HG02798 (cell line): ENCODE results near the gene GPC1.

ENCODE experiments used
- ATAC-seq: cut with Tn5 transposase; IDR thresholded peaks from one replicate; pipeline ENCODE4 v1.9.1; 2021; ENCODE audit warnings: mild to moderate bottlenecking; ENCODE audit not compliant: unreplicated experiment, poor library complexity

The GPC1 gene

DNA sequence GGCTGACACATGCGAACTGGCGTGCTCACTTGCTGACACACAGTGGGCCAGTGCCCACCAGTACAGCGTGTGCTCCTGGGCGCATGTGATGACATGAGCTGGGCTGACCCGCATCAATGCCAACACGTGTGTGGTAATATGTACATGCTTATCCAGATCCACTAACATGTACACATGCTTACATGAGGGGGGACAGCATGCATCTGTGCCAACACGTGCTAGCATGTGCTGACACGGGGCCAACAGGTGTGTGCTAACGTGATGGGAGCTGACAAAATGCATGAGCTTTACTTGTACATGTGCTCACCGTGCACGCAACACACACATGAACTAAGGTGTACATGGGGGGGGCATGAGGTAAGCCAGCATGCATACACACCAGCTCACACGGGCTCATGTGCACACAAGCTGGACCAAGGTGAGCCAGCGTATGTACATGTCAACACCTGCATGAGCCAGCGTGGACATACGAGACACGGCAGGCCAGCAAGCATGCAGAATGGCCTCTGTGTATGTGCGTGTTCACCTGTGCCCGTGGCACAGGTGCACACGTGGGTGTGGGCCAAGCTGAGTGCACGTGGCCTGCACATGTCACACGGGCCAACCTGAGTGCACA lies 28.5 kb downstream of the GPC1 start:
- ATAC-seq: no peak

- no peak for ATAC-seq
These were observed 29.2 kb downstream of the GPC1 start for GRCh38 chr2:240464514-240465241.

DNA sequence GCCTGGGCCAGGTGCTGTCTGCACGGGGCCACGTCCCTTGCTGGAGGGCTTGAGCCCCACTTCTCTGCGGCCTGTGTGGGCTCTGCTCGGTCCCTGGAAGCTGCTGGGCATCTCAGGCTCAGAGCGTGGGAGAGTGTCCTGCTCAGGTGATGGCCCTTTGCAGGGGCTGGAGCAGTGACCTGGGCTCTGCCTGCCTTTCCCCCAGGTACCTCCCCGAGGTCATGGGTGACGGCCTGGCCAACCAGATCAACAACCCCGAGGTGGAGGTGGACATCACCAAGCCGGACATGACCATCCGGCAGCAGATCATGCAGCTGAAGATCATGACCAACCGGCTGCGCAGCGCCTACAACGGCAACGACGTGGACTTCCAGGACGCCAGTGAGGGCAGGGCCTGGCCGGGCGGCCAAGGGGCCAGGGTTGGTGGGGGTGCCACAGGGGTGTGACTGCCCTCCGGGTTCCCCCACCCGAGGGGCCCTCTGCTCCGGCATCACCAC lies 29.9 kb downstream of the GPC1 start:
- ATAC-seq: no peak

DNA sequence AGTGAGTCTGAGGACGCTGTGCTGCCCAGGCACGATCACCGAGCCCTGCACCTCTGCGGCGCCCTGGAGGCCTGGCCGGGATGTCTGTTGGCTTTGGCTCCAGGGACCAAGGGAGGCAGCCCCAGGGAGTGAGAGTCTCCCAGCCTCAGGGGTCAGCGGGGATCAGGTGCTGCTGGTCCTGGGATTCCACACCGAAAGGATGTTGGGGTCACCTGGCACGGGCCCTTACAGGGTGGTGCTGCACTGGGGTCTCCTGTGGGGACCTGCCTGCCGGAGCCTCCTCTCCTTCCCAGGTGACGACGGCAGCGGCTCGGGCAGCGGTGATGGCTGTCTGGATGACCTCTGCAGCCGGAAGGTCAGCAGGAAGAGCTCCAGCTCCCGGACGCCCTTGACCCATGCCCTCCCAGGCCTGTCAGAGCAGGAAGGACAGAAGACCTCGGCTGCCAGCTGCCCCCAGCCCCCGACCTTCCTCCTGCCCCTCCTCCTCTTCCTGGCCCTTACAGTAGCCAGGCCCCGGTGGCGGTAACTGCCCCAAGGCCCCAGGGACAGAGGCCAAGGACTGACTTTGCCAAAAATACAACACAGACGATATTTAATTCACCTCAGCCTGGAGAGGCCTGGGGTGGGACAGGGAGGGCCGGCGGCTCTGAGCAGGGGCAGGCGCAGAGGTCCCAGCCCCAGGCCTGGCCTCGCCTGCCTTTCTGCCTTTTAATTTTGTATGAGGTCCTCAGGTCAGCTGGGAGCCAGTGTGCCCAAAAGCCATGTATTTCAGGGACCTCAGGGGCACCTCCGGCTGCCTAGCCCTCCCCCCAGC lies 30.5 kb downstream of the GPC1 start:
- ATAC-seq: no peak

GRCh38 chr2:240466579-240467148 lies 31.2 kb downstream of the GPC1 start:
- ATAC-seq: no peak

DNA sequence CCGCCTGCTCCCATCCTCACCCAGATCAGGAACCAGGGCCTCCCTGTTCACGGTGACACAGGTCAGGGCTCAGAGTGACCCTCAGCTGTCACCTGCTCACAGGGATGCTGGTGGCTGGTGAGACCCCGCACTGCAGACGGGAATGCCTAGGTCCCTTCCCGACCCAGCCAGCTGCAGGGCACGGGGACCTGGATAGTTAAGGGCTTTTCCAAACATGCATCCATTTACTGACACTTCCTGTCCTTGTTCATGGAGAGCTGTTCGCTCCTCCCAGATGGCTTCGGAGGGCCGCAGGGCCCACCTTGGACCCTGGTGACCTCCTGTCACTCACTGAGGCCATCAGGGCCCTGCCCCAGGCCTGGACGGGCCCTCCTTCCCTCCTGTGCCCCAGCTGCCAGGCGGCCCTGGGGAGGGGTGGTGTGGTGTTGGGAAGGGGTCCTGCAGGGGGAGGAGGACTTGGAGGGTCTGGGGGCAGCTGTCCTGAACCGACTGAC lies 31.7 kb downstream of the GPC1 start:
- ATAC-seq: no peak

DNA sequence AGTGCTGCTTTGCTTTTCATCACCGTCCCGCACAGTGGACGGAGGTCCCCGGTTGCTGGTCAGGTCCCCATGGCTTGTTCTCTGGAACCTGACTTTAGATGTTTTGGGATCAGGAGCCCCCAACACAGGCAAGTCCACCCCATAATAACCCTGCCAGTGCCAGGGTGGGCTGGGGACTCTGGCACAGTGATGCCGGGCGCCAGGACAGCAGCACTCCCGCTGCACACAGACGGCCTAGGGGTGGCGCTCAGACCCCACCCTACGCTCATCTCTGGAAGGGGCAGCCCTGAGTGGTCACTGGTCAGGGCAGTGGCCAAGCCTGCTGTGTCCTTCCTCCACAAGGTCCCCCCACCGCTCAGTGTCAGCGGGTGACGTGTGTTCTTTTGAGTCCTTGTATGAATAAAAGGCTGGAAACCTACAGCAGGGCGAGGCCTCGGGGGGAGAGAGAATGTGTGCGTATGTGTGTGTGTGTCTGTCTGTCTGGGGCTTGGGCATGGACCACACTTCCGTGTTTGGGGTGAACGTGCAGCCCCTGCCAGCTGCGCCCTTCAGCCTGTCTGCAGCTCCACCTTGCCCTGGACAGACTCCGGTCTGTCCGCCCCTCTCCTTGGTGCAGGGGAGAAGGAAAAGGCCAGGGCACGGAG lies 32.3 kb downstream of the GPC1 start:
- ATAC-seq: no peak

- ATAC-seq: no peak
These were observed 33.1 kb downstream of the GPC1 start for GRCh38 chr2:240468303-240469238.

- ATAC-seq: no peak
These were observed 33.8 kb downstream of the GPC1 start for GRCh38 chr2:240469239-240469636.

DNA sequence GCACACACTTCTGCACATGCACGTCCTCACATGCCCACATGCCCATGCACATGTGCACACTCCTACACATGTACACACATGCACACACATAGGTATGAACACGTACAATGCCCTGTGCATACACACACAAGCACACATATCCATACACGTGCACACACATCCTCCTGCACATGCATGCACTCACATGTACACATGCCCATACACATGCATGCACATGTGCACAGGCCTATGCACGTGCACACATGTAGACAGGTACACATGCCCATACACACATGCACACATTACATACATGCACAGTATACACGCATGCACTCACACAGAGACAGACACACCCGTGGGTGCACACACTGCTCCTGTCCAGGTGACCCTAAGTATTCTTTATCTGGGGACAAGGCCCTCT lies 34.3 kb downstream of the GPC1 start:
- ATAC-seq: no peak

DNA sequence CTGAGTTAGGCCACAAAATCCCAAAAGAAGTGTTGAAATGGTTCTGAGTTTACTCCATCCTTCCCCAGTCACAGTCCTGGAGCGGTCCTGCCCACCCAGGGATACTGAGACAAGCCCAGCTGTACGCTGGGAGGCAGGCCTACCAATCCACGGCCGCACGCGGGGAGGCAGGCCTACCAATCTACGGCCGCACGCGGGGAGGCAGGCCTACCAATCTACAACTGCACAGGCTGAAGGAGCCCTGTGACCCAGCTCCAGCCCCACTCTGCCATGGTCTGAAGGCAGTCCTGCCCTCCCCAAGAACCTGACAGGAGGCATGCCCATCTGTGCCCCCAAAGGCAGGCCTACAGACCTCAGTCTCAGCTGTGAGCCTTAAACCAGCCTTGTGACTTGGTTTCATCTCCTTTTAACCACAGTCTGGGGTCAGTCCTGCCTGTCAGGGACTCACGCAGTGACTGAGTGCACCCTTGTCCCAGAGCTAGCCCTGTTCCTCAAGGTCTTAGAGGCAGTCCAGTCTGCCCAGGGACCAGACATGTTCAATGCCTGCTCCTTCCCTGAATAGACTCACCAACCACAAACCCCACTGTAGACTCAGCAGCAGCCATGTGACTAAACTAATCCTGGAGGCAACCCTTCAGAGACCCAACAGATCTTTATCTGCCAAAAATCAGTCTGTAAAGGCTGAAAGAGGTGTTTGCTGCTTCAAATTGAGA lies 36.8 kb downstream of the GPC1 start:
- no peak for ATAC-seq

DNA sequence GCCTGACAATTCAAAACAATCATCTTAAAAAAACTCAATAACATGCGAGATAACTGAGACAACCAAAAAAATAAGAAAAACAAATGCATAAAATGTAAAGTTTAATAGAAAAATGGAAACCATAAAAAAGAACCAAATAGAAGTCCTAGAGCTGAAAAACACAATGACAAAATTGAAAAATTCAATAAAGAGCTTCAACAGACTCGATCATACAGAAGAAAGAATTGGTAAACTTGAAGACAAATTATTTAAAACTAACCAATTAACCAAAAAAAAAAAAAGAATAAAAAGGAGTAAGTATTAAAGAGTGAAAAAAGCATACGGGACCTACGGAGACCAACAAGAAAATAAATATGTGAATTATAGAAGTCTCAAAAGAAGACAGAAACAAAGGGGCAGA lies 37.7 kb downstream of the GPC1 start:
- no peak for ATAC-seq

DNA sequence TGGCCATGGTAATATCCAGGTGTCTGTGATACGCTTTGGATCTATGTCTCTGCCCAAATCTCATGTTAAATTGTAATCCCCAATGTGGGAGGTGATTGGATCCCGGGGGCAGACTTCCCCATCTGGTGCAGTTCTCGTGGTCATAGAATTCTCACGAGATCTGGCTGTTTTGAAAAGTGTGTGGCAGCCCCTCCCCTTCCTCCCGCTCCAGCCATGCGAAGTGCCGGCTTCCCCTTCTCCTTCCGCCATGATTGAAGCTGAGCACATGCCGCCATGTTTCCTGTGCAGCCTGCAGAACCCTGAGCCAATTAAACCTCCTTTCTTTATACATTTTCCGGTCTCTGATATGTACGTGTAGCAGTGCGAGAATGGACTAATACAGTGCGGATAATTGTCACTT lies 42.5 kb downstream of the GPC1 start:
- no peak for ATAC-seq

GRCh38 chr2:240478346-240479110 lies 43.1 kb downstream of the GPC1 start:
- no peak for ATAC-seq

GRCh38 chr2:240479111-240479501 lies 43.6 kb downstream of the GPC1 start:
- ATAC-seq: no peak

DNA sequence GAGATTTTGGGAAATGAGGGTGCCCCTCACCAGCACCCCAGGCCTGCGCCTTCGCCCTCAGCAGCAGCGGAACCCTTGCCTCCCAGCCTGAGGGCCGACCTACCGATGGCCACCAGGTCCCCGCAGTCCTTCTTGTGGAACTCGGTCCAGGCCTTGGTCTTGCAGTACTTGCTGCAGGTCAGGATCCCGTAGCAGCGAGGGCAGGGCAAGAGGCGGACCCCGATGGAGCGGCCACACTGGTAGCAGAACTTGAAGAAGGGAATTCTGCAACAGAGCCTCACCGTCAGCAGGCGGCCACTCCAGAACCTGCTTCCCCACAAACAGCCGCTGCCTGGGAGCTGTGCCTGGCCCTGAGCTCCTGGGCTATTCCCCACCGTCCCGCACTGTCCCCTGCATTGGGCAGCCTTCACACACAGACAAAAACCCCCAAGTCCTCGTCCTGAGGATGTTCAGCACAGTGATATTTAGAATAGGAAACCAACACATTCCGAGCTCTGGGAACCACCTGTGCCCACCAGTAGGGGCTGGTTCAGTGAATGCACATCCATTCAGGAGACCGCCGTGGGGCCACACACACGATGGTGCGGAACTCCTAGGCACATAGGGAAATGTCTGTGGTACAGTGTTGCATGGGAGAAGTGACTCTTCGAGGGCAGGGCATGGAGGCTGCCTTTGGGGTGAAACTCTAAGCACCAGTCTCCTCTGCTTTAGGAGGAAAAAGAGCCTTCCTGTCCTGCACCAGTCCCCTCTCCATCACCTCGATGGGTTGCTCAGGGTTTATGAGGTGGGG lies 45.6 kb downstream of the GPC1 start:
- no peak for ATAC-seq

GRCh38 chr2:240481720-240482119 lies 46.3 kb downstream of the GPC1 start:
- no peak for ATAC-seq
